Body of pancreas (tissue), 4 donors: Measurements from ENCODE around the gene TMX2.

ENCODE experiments used
- POLR2A ChIP-seq, 3 donors: fragments of 450-650 bp; IDR thresholded peaks; one replicate each; pipeline ENCODE4 v1.6.1; 2016; ENCODE audit warnings: antibody characterized with exemption in 3 of 3, mild to moderate bottlenecking in 2 of 3
- TF ChIP-seq, protein P1 (sequence below), 7 experiments: fragments of 450-650 bp in 4 of 7; fragments of 200-600 bp in 3 of 7; sonication (generic) in 3 of 7; IDR thresholded peaks; one replicate each; pipeline ENCODE4 v1.5.1; 2016 to 2019; ENCODE audit warnings: antibody characterized with exemption in 7 of 7

DNA sequence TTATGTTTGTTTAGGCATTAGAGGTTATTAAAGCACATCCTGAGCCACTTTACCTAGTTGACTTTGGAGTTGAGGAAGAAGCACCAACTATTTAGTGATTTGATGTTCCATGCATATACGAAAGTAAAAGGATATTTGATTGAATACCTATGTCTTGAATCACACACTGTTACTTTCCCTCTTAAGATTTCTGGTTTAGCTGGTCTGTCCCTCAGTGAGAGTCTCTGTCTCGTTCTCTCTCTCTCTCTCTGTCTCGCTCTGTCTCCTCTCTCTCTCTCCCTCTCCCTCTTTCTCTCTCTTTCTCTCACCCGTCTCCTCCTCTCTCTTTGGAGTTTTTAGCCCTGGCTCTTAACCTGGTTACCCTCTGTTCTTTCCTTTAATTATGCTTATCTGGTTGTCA is 60.2 kb downstream of the TMX2 start:
- TF ChIP-seq, protein P1, sequence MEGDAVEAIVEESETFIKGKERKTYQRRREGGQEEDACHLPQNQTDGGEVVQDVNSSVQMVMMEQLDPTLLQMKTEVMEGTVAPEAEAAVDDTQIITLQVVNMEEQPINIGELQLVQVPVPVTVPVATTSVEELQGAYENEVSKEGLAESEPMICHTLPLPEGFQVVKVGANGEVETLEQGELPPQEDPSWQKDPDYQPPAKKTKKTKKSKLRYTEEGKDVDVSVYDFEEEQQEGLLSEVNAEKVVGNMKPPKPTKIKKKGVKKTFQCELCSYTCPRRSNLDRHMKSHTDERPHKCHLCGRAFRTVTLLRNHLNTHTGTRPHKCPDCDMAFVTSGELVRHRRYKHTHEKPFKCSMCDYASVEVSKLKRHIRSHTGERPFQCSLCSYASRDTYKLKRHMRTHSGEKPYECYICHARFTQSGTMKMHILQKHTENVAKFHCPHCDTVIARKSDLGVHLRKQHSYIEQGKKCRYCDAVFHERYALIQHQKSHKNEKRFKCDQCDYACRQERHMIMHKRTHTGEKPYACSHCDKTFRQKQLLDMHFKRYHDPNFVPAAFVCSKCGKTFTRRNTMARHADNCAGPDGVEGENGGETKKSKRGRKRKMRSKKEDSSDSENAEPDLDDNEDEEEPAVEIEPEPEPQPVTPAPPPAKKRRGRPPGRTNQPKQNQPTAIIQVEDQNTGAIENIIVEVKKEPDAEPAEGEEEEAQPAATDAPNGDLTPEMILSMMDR (IDR thresholded peaks at IDR 0.05), result no peak
- no peak for TF ChIP-seq POLR2A (IDR thresholded peaks at IDR 0.05)
